ENCODE measurements around the gene HOXB4. TPM values are rescaled to one million over a fixed set of nuclear protein-coding genes. Genes with fewer than 3 reads are reported as not detected.

Gene HOXB4
- total RNA-seq, 1 donor from 2014 or later, result 3.3 TPM

- Mint-ChIP-seq H3K36me3 (ENCODE audit: low read depth) (peaks cover 5% of the 10 kb centered on the region), H3K27me3 (ENCODE audit: low read depth) (peaks cover 34% of the 10 kb centered on the region), H3K9me3 (no peaks in the 10 kb centered on the region), H3K4me3 (ENCODE audit: low read depth) (peak overlapping the region; percentile 83), H3K4me1 (ENCODE audit: low read depth) (peaks cover 42% of the 10 kb centered on the region), H3K27ac (peak overlapping the region; percentile 74)
- DNase-seq (ENCODE audit: low spot score), result no peak
- intact Hi-C loops (cut with micrococcal nuclease), result no loop called here
These were observed 1.5 kb downstream of the HOXB4 start for GRCh38 chr17:48576479-48577309.

- peaks cover 6% of the 10 kb centered on the region for H3K36me3 Mint-ChIP-seq (ENCODE audit: low read depth)
- H3K27me3 Mint-ChIP-seq (ENCODE audit: low read depth), result peaks cover 28% of the 10 kb centered on the region
- intact Hi-C loops (cut with micrococcal nuclease), result no loop called here
- no peak for DNase-seq (ENCODE audit: low spot score)
- no peak overlapping the region for H3K27ac Mint-ChIP-seq
- no peaks in the 10 kb centered on the region for H3K9me3 Mint-ChIP-seq
- H3K4me3 Mint-ChIP-seq (ENCODE audit: low read depth), result peak overlapping the region; percentile 46
- peaks cover 39% of the 10 kb centered on the region for H3K4me1 Mint-ChIP-seq (ENCODE audit: low read depth)
These were observed 2.3 kb downstream of the HOXB4 start for GRCh38 chr17:48575673-48576478.

GRCh38 chr17:48575066-48575582 lies 3.0 kb downstream of the HOXB4 start:
- Mint-ChIP-seq H3K4me1 (ENCODE audit: low read depth) (peaks cover 35% of the 10 kb centered on the region), H3K9me3 (no peaks in the 10 kb centered on the region), H3K4me3 (ENCODE audit: low read depth) (no peak overlapping the region), H3K27ac (no peak overlapping the region), H3K27me3 (ENCODE audit: low read depth) (peaks cover 20% of the 10 kb centered on the region), H3K36me3 (ENCODE audit: low read depth) (peaks cover 6% of the 10 kb centered on the region)
- no peak for DNase-seq (ENCODE audit: low spot score)
- intact Hi-C loops (cut with micrococcal nuclease), result no loop called here

GRCh38 chr17:48574505-48575065 lies 3.6 kb downstream of the HOXB4 start:
- no peak overlapping the region for H3K4me3 Mint-ChIP-seq (ENCODE audit: low read depth)
- intact Hi-C loops (cut with micrococcal nuclease), result no loop called here
- peaks cover 6% of the 10 kb centered on the region for H3K36me3 Mint-ChIP-seq (ENCODE audit: low read depth)

GRCh38 chr17:48571826-48572417 lies 6.2 kb downstream of the HOXB4 start:
- Mint-ChIP-seq H3K4me1 (ENCODE audit: low read depth) (peaks cover 21% of the 10 kb centered on the region), H3K27ac (no peak overlapping the region), H3K9me3 (no peaks in the 10 kb centered on the region), H3K36me3 (ENCODE audit: low read depth) (peaks cover 12% of the 10 kb centered on the region), H3K4me3 (ENCODE audit: low read depth) (no peak overlapping the region), H3K27me3 (ENCODE audit: low read depth) (peaks cover 24% of the 10 kb centered on the region)
- DNase-seq (ENCODE audit: low spot score), result no peak
- intact Hi-C loops (cut with micrococcal nuclease), result no loop called here

More at GRCh38 chr17:48574505-48575065, 3.6 kb downstream of the HOXB4 start:
- Mint-ChIP-seq H3K27me3 (ENCODE audit: low read depth) (peaks cover 21% of the 10 kb centered on the region), H3K9me3 (no peaks in the 10 kb centered on the region), H3K27ac (no peak overlapping the region), H3K4me1 (ENCODE audit: low read depth) (peaks cover 33% of the 10 kb centered on the region)
- DNase-seq (ENCODE audit: low spot score), result no peak

GRCh38 chr17:48571024-48571818 lies 6.9 kb downstream of the HOXB4 start:
- intact Hi-C loops (cut with micrococcal nuclease), result no loop called here
- H3K9me3 Mint-ChIP-seq, result no peaks in the 10 kb centered on the region
- H3K4me3 Mint-ChIP-seq (ENCODE audit: low read depth), result no peak overlapping the region
- no peak overlapping the region for H3K27ac Mint-ChIP-seq
- peaks cover 17% of the 10 kb centered on the region for H3K4me1 Mint-ChIP-seq (ENCODE audit: low read depth)
- H3K27me3 Mint-ChIP-seq (ENCODE audit: low read depth), result peaks cover 24% of the 10 kb centered on the region
- peaks cover 12% of the 10 kb centered on the region for H3K36me3 Mint-ChIP-seq (ENCODE audit: low read depth)
- DNase-seq (ENCODE audit: low spot score), result no peak

- no peak overlapping the region for H3K27ac Mint-ChIP-seq
- H3K36me3 Mint-ChIP-seq (ENCODE audit: low read depth), result peaks cover 12% of the 10 kb centered on the region
- no peak overlapping the region for H3K4me3 Mint-ChIP-seq (ENCODE audit: low read depth)
- peaks cover 10% of the 10 kb centered on the region for H3K4me1 Mint-ChIP-seq (ENCODE audit: low read depth)
- H3K27me3 Mint-ChIP-seq (ENCODE audit: low read depth), result peaks cover 24% of the 10 kb centered on the region
- no peak for DNase-seq (ENCODE audit: low spot score)
- H3K9me3 Mint-ChIP-seq, result no peaks in the 10 kb centered on the region
- intact Hi-C loops (cut with micrococcal nuclease), result no loop called here
These were observed 7.7 kb downstream of the HOXB4 start for GRCh38 chr17:48570325-48571023.

- H3K36me3 Mint-ChIP-seq (ENCODE audit: low read depth), result peaks cover 10% of the 10 kb centered on the region
- H3K4me1 Mint-ChIP-seq (ENCODE audit: low read depth), result peaks cover 9% of the 10 kb centered on the region
- intact Hi-C loops (cut with micrococcal nuclease), result no loop called here
- H3K9me3 Mint-ChIP-seq, result no peaks in the 10 kb centered on the region
- no peak overlapping the region for H3K27ac Mint-ChIP-seq
- H3K4me3 Mint-ChIP-seq (ENCODE audit: low read depth), result no peak overlapping the region
- DNase-seq (ENCODE audit: low spot score), result no peak
- peaks cover 25% of the 10 kb centered on the region for H3K27me3 Mint-ChIP-seq (ENCODE audit: low read depth)
These were observed 8.4 kb downstream of the HOXB4 start for GRCh38 chr17:48569674-48570324.

- peaks cover 10% of the 10 kb centered on the region for H3K36me3 Mint-ChIP-seq (ENCODE audit: low read depth)
These were observed 8.9 kb downstream of the HOXB4 start for GRCh38 chr17:48569240-48569582.

GRCh38 chr17:48568499-48569239 lies 9.5 kb downstream of the HOXB4 start:
- intact Hi-C loops (cut with micrococcal nuclease), result no loop called here
- no peaks in the 10 kb centered on the region for H3K9me3 Mint-ChIP-seq
- H3K27ac Mint-ChIP-seq, result no peak overlapping the region
- H3K4me3 Mint-ChIP-seq (ENCODE audit: low read depth), result no peak overlapping the region
- H3K4me1 Mint-ChIP-seq (ENCODE audit: low read depth), result peaks cover 9% of the 10 kb centered on the region
- no peak for DNase-seq (ENCODE audit: low spot score)
- peaks cover 10% of the 10 kb centered on the region for H3K36me3 Mint-ChIP-seq (ENCODE audit: low read depth)
- H3K27me3 Mint-ChIP-seq (ENCODE audit: low read depth), result peaks cover 30% of the 10 kb centered on the region

More at GRCh38 chr17:48569240-48569582, 8.9 kb downstream of the HOXB4 start:
- H3K27ac Mint-ChIP-seq, result no peak overlapping the region
- H3K9me3 Mint-ChIP-seq, result no peaks in the 10 kb centered on the region
- no peak overlapping the region for H3K4me3 Mint-ChIP-seq (ENCODE audit: low read depth)
- H3K4me1 Mint-ChIP-seq (ENCODE audit: low read depth), result peaks cover 9% of the 10 kb centered on the region
- no peak for DNase-seq (ENCODE audit: low spot score)
- intact Hi-C loops (cut with micrococcal nuclease), result no loop called here
- peaks cover 28% of the 10 kb centered on the region for H3K27me3 Mint-ChIP-seq (ENCODE audit: low read depth)

Measured in activated T-helper 2 cell treated with anti-CD3 and anti-CD28 coated beads, Interferon-gamma antibody, Interleukin-2, Interleukin-4, amounts not matched to agents 10 μg/mL and 5 μg/mL and 100 μg/mL, durations not matched to agents 14 hours and 24 hours and 36 hours (primary cell).